PC-3 (cell line): ENCODE data around the gene CIZ1. TPM values are rescaled to one million over a fixed set of nuclear protein-coding genes. Genes with fewer than 3 reads are reported as not detected.

Experiments
- ATAC-seq: fragments of 200-7000 bp; cut with Tn5 transposase; 2 replicates; pipeline ENCODE4 v1.9.1; 2020; ENCODE audit warnings: mild to moderate bottlenecking, moderate library complexity
- BruUV-seq: library from RNA; stranded (reverse); fragments of 400-500 nt; replicated peaks from 2 replicates; lab custom pipeline; 2021; lab: Mats Ljungman, UMichigan
- CTCF ChIA-PET: fragments of 300-600 bp; sonication (Branson Sonifier 250); formaldehyde crosslinking; loops from one replicate; lab custom pipeline; 2022; ENCODE audit warnings: antibody characterized with exemption; lab: Charles Lee
- POLR2A ChIA-PET: fragments of 300-600 bp; sonication (Branson Sonifier 250); formaldehyde crosslinking; loops from one replicate; lab custom pipeline; 2022; ENCODE audit warnings: antibody characterized with exemption; ENCODE audit not compliant: unreplicated experiment; lab: Charles Lee
- DNase-seq: peaks from one replicate; pipeline ENCODE4 v3.0.0-alpha.2; 2015
- H2AFZ ChIP-seq: fragments of 300-600 bp; sonication (generic); 2 replicates; pipeline ENCODE4 v1.6.0; 2016; ENCODE audit warnings: antibody characterized with exemption, low read length
- H3F3A ChIP-seq: fragments of 300-600 bp; sonication (generic); one replicate; pipeline ENCODE4 v1.6.0; 2017; ENCODE audit warnings: antibody characterized with exemption, low read length, control low read depth, mild to moderate bottlenecking; ENCODE audit not compliant: unreplicated experiment
- H3K27ac ChIP-seq: fragments of 300-600 bp; sonication (generic); 2 replicates; pipeline ENCODE4 v1.5.1; 2016; ENCODE audit warnings: mild to moderate bottlenecking, low read length
- H3K27me3 ChIP-seq: fragments of 300-600 bp; sonication (generic); 2 replicates; pipeline ENCODE4 v1.6.1; 2016; ENCODE audit warnings: low read length, mixed read lengths
- H3K36me3 ChIP-seq: fragments of 300-600 bp; sonication (generic); 2 replicates; pipeline ENCODE4 v1.6.1; 2016; ENCODE audit warnings: low read depth, mixed run types, low read length, mixed read lengths
- H3K4me1 ChIP-seq: fragments of 300-600 bp; sonication (generic); 2 replicates; pipeline ENCODE4 v1.5.1; 2016; ENCODE audit warnings: low read length; ENCODE audit not compliant: insufficient read depth
- H3K4me2 ChIP-seq: fragments of 300-600 bp; sonication (generic); 2 replicates; pipeline ENCODE4 v1.6.0; 2016; ENCODE audit warnings: low read length
- H3K4me3 ChIP-seq: fragments of 300-600 bp; sonication (generic); 2 replicates; pipeline ENCODE4 v1.5.1; 2016; ENCODE audit warnings: mild to moderate bottlenecking, low read length, mixed read lengths
- H3K79me2 ChIP-seq: fragments of 300-600 bp; sonication (generic); 2 replicates; pipeline ENCODE4 v1.6.1; 2017; ENCODE audit warnings: low read length, mixed read lengths
- H3K9ac ChIP-seq: fragments of 300-600 bp; sonication (generic); 2 replicates; pipeline ENCODE4 v1.6.0; 2016; ENCODE audit warnings: mild to moderate bottlenecking, low read length
- H3K9me2 ChIP-seq: fragments of 300-600 bp; sonication (generic); replicated peaks from 2 replicates; pipeline ENCODE4 v1.6.1; 2016; ENCODE audit warnings: mixed run types, low read length, mixed read lengths
- H3K9me3 ChIP-seq: fragments of 300-600 bp; sonication (generic); 2 replicates; pipeline ENCODE4 v1.6.1; 2016; ENCODE audit warnings: low read length, mixed read lengths
- H4K20me1 ChIP-seq: fragments of 300-600 bp; sonication (generic); 2 replicates; pipeline ENCODE4 v1.6.1; 2016; ENCODE audit warnings: low read length, mixed read lengths
- EZH2 ChIP-seq: fragments of 300-600 bp; sonication (generic); IDR thresholded peaks from one replicate; pipeline ENCODE4 v1.6.1; 2017; ENCODE audit warnings: antibody characterized with exemption, mild to moderate bottlenecking, low read length; ENCODE audit not compliant: unreplicated experiment
- EZH2phosphoT487 ChIP-seq: fragments of 300-600 bp; sonication (generic); IDR thresholded peaks from 2 replicates; pipeline ENCODE4 v1.6.1; 2018; ENCODE audit warnings: mild to moderate bottlenecking, antibody characterized with exemption, low read length, borderline replicate concordance
- intact Hi-C: fragments of 100-400 bp; cut with micrococcal nuclease; formaldehyde crosslinking; loops from 2 replicates; pipeline ENCODE4 v1.9.0; 2023
- total RNA-seq: library from RNA; depleted of rRNA; stranded (reverse); fragments of >200 nt; gene quantifications from 2 replicates; pipeline ENCODE4 v1.2.3, GENCODE V29; 2014
- TF ChIP-seq, protein P1 (sequence below): fragments of 300-600 bp; sonication (generic); conservative IDR thresholded peaks from 2 replicates; pipeline ENCODE4 v1.5.1; 2017; ENCODE audit warnings: antibody characterized with exemption, low read depth, mild to moderate bottlenecking, low read length

The CIZ1 gene
- total RNA-seq, 1 experiment from 2014 or later, result 46.1 TPM

DNA sequence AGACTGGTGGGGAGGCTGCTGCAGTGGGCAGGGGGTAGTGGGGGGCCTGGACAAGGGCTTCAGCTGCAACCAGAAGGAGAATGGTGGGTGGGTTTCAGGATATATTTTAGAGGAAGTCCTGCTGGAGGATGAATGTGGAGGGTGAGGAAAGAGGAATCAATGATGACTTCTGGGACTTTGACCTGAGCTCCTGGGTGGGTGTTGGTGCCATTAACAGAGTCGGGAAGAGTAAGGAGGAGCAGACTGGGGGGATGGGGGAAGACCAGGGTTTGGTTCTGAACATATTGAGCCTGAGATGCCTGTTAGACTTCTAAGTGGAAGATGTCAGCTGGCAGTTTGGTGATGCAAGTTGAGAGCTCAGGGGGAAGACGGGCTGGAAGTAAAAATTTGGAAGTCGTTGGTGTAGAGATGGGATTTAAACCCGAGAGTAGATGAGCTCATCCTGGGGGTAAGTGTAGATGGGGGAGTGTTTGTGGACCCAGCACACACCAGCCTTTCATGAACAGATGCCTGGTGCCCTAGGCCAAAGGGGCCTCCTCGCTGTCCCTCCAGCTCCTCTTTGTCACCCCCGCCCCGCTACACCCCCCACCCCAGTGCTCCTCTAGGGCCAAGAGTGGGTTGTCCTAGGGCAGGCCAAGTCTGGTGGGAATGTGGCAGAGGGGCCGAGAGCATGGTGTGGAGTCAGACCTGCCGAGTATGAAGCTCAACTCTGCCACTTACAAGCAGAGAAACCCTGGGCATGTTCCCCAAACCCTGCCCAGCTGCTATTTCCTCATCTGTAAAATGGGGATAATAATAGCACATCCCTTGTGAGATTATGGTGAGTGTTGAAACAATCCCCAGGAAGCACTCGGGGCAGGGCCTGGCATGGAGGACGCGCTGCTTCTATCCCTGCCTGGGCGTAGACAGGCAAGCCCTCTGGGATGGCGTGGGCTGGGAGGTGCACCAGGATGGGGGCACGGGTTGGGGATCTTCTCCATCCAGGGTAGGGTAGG is 15.8 kb upstream of the CIZ1 start:
- H3K9me2 ChIP-seq, result no peaks in the 10 kb centered on the region
- H3F3A ChIP-seq, result no peaks in the 10 kb centered on the region
- H3K9ac ChIP-seq, result no peak overlapping the region
- H3K4me3 ChIP-seq, result no peak overlapping the region
- no peaks in the 10 kb centered on the region for H3K9me3 ChIP-seq
- H3K36me3 ChIP-seq, result no peaks in the 10 kb centered on the region
- H3K4me2 ChIP-seq, result no peak overlapping the region
- H3K4me1 ChIP-seq, result peaks cover 5% of the 10 kb centered on the region; the same call in 1 of the 2 replicates
- POLR2A ChIA-PET, result no interaction called here
- TF ChIP-seq, protein P1, sequence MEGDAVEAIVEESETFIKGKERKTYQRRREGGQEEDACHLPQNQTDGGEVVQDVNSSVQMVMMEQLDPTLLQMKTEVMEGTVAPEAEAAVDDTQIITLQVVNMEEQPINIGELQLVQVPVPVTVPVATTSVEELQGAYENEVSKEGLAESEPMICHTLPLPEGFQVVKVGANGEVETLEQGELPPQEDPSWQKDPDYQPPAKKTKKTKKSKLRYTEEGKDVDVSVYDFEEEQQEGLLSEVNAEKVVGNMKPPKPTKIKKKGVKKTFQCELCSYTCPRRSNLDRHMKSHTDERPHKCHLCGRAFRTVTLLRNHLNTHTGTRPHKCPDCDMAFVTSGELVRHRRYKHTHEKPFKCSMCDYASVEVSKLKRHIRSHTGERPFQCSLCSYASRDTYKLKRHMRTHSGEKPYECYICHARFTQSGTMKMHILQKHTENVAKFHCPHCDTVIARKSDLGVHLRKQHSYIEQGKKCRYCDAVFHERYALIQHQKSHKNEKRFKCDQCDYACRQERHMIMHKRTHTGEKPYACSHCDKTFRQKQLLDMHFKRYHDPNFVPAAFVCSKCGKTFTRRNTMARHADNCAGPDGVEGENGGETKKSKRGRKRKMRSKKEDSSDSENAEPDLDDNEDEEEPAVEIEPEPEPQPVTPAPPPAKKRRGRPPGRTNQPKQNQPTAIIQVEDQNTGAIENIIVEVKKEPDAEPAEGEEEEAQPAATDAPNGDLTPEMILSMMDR, result no peak
- TF ChIP-seq EZH2phosphoT487 (no peak), EZH2 (no peak)
- no peaks in the 10 kb centered on the region for H4K20me1 ChIP-seq
- no peak overlapping the region for H3K27ac ChIP-seq
- CTCF ChIA-PET, result interaction anchor here (0.6 kb wide), 1 partner anchor 11 kb away, joined by 7 read pairs; no protein-coding TSS in a partner anchor
- no peak for DNase-seq
- ATAC-seq, result no peak
- BruUV-seq, result no TSS peak
- H3K79me2 ChIP-seq, result peaks cover 12% of the 10 kb centered on the region; the same call in 1 of the 2 replicates
- intact Hi-C loops, result loop anchor here (10.0 kb wide), 1 partner anchor 48 kb away; no protein-coding TSS in a partner anchor
- no peak overlapping the region for H2AFZ ChIP-seq
- H3K27me3 ChIP-seq, result no peaks in the 10 kb centered on the region

DNA sequence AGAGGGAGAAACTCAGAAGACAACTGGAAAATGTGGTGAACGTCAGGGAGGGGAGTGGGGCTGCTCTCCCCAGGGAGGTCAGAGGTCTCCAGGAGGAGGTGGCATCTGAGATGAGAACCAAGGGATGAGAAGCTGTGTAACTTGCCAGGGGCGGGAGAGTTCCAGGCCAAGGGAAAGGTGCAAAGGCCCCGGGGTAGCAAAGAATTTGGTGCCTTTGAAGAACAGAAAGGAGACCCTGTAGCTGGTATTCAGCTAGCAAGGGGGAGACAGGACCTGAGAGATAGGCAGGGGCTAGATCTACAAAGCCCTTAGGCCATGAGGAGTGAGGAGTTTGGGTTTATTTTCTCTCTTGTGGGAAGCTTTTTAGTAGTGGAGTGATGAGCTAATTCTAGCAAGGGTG is 15.1 kb upstream of the CIZ1 start:
- H3K9ac ChIP-seq, result no peak overlapping the region
- BruUV-seq, result no TSS peak
- DNase-seq (no peak), ATAC-seq (no peak)
- no peaks in the 10 kb centered on the region for H3K9me2 ChIP-seq
- no peak overlapping the region for H3K27ac ChIP-seq
- no peak overlapping the region for H3K4me2 ChIP-seq
- intact Hi-C loops, result loop anchor here (10.0 kb wide), 1 partner anchor 48 kb away; no protein-coding TSS in a partner anchor
- ChIA-PET CTCF (interaction anchor here (0.6 kb wide), 1 partner anchor 12 kb away, joined by 7 read pairs; no protein-coding TSS in a partner anchor), POLR2A (no interaction called here)
- no peak overlapping the region for H3K4me3 ChIP-seq
- no peaks in the 10 kb centered on the region for H3F3A ChIP-seq
- TF ChIP-seq EZH2 (no peak), EZH2phosphoT487 (no peak)
- TF ChIP-seq, protein P1, result no peak
- no peaks in the 10 kb centered on the region for H3K36me3 ChIP-seq
- no peak overlapping the region for H2AFZ ChIP-seq
- peaks cover 12% of the 10 kb centered on the region; the same call in 1 of the 2 replicates for H3K79me2 ChIP-seq
- peaks cover 5% of the 10 kb centered on the region; the same call in 1 of the 2 replicates for H3K4me1 ChIP-seq
- no peaks in the 10 kb centered on the region for H4K20me1 ChIP-seq
- H3K27me3 ChIP-seq, result no peaks in the 10 kb centered on the region
- no peaks in the 10 kb centered on the region for H3K9me3 ChIP-seq
